Osteocyte (in vitro differentiated cells): ENCODE results near the gene TMEM253. TPM values are rescaled to one million over a fixed set of nuclear protein-coding genes. Genes with fewer than 3 reads are reported as not detected.

Experiments used
- DNase-seq: peaks from one replicate; pipeline ENCODE4 v3.0.0; 2021; ENCODE audit warnings: mixed read lengths; ENCODE audit not compliant: unreplicated experiment; ENCODE audit errors: extremely low spot score
- H3K27ac Mint-ChIP-seq: one replicate; pipeline ENCODE4 v1.8.0; 2021; ENCODE audit warnings: mild to moderate bottlenecking, mixed read lengths; ENCODE audit not compliant: unreplicated experiment
- H3K27me3 Mint-ChIP-seq: one replicate; pipeline ENCODE4 v1.8.0; 2021; ENCODE audit warnings: mixed read lengths; ENCODE audit not compliant: unreplicated experiment
- H3K36me3 Mint-ChIP-seq: one replicate; pipeline ENCODE4 v1.8.0; 2021; ENCODE audit warnings: mixed read lengths; ENCODE audit not compliant: unreplicated experiment
- H3K4me1 Mint-ChIP-seq: one replicate; pipeline ENCODE4 v1.8.0; 2021; ENCODE audit warnings: mixed read lengths; ENCODE audit not compliant: unreplicated experiment
- H3K4me3 Mint-ChIP-seq: one replicate; pipeline ENCODE4 v1.8.0; 2021; ENCODE audit warnings: mild to moderate bottlenecking, moderate library complexity, mixed read lengths; ENCODE audit not compliant: unreplicated experiment
- H3K9me3 Mint-ChIP-seq: one replicate; pipeline ENCODE4 v1.8.0; 2021; ENCODE audit warnings: mixed read lengths; ENCODE audit not compliant: unreplicated experiment
- total RNA-seq: library from RNA; stranded (reverse); gene quantifications from 2 replicates; pipeline ENCODE4 v1.2.1, GENCODE V29; 2021
- TF ChIP-seq, protein P1 (sequence below): fragments of 200-600 bp; sonication (generic); IDR thresholded peaks from 2 replicates; pipeline ENCODE4 v1.5.0; 2021; ENCODE audit warnings: antibody characterized with exemption, mild to moderate bottlenecking, moderate library complexity

The TMEM253 gene
- total RNA-seq, 1 donor from 2014 or later = 1.2 TPM

GRCh38 chr14:21074398-21075272, 26.2 kb upstream of the TMEM253 start:
- Mint-ChIP-seq H3K4me1 (peaks cover 26% of the 10 kb centered on the region), H3K27me3 (no peaks in the 10 kb centered on the region), H3K27ac (peak overlapping the region; percentile 59), H3K4me3 (no peak overlapping the region), H3K9me3 (no peaks in the 10 kb centered on the region), H3K36me3 (peaks cover 35% of the 10 kb centered on the region)
- DNase-seq = no peak
- TF ChIP-seq, protein P1, sequence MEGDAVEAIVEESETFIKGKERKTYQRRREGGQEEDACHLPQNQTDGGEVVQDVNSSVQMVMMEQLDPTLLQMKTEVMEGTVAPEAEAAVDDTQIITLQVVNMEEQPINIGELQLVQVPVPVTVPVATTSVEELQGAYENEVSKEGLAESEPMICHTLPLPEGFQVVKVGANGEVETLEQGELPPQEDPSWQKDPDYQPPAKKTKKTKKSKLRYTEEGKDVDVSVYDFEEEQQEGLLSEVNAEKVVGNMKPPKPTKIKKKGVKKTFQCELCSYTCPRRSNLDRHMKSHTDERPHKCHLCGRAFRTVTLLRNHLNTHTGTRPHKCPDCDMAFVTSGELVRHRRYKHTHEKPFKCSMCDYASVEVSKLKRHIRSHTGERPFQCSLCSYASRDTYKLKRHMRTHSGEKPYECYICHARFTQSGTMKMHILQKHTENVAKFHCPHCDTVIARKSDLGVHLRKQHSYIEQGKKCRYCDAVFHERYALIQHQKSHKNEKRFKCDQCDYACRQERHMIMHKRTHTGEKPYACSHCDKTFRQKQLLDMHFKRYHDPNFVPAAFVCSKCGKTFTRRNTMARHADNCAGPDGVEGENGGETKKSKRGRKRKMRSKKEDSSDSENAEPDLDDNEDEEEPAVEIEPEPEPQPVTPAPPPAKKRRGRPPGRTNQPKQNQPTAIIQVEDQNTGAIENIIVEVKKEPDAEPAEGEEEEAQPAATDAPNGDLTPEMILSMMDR = no peak

DNA sequence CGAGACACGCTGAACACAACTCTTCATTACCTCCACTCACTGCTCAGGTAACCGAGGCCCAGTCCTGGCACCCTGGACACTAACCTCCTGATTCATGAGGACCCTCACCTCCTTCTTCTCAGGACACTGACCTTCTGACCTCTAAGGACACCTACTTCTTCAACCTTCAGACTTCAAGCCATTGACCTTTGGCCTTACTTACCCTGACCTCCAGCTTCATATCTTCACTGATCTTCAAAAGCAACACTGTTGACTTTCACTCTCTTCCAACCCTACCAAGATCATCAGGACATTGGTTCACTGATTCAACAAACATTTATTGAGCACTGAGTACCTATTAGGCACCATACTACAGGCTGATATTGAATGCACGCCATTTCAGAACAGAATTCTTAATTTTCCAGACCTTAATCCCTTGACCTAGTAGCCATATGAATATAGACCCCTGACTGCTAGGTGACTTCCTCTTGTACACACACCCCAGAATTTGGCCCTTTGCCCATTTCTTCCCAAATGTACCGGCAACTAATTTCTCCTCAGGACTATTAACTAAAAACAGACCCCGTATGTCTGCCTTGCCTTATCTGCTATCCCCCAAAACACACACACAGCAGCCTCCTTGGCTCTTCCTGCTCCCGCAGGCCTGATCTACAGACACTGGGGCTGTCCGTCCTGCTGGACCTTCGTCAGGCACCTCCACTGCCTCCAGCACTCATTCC, 25.0 kb upstream of the TMEM253 start:
- Mint-ChIP-seq H3K27ac (peak overlapping the region; percentile 59), H3K36me3 (peaks cover 44% of the 10 kb centered on the region), H3K27me3 (no peaks in the 10 kb centered on the region), H3K4me1 (peaks cover 25% of the 10 kb centered on the region), H3K9me3 (no peaks in the 10 kb centered on the region), H3K4me3 (no peak overlapping the region)
- TF ChIP-seq, protein P1 = no peak
- DNase-seq = no peak

DNA sequence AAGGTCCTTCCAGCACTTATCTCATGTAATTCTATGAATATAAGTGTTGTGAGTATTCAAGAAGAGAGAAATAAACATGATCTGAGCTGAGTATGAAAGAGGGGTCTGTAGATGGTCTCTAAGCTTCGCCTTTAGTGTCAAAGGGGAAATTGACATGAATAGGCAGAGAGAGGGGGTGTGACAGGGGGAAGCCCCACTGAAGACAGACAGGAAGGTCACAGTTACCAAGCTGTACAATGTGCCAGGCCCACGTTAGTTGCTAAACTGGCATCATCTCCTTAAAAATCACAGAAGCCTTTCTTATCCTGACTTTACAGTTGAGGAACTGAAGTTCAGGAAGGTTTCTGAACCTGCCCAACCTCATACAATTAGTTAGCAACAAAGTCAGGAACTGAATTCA, 23.2 kb upstream of the TMEM253 start:
- DNase-seq = no peak
- Mint-ChIP-seq H3K4me3 (no peak overlapping the region), H3K36me3 (peaks cover 52% of the 10 kb centered on the region), H3K4me1 (peaks cover 14% of the 10 kb centered on the region), H3K27ac (no peak overlapping the region), H3K9me3 (no peaks in the 10 kb centered on the region), H3K27me3 (no peaks in the 10 kb centered on the region)
- TF ChIP-seq, protein P1 = no peak

GRCh38 chr14:21078287-21078686, 22.6 kb upstream of the TMEM253 start:
- Mint-ChIP-seq H3K27me3 (no peaks in the 10 kb centered on the region), H3K9me3 (no peaks in the 10 kb centered on the region), H3K27ac (no peak overlapping the region), H3K4me1 (peaks cover 9% of the 10 kb centered on the region), H3K4me3 (no peak overlapping the region), H3K36me3 (peaks cover 54% of the 10 kb centered on the region)
- TF ChIP-seq, protein P1 = no peak
- no peak for DNase-seq

DNA sequence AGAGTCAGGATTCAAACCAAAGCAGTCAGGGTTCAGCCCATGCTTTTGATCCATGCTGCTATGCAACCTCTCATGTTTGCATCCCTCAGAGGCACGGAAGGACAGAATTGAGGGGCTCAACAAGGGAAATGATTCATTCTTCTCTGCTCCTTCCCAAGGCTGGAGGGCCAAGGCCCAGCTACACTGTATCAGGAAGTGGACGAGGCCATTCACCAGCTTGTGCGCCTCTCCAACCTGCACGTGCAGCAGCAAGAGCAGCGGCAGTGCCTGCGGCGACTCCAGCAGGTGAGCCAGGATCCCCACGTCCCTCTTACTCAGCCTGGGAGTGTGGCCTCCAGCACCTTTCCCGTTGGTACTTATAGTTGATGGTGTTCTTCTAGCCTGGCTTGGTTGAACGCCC, 22.1 kb upstream of the TMEM253 start:
- H3K4me1 Mint-ChIP-seq = peaks cover 5% of the 10 kb centered on the region
- H3K36me3 Mint-ChIP-seq = peaks cover 49% of the 10 kb centered on the region
- no peak overlapping the region for H3K4me3 Mint-ChIP-seq
- DNase-seq = no peak
- no peak overlapping the region for H3K27ac Mint-ChIP-seq
- no peaks in the 10 kb centered on the region for H3K27me3 Mint-ChIP-seq
- TF ChIP-seq, protein P1 = no peak
- no peaks in the 10 kb centered on the region for H3K9me3 Mint-ChIP-seq
